ENCODE measurements around the gene IGF1R. TPM values are rescaled to one million over a fixed set of nuclear protein-coding genes. Genes with fewer than 3 reads are reported as not detected.

The IGF1R gene
- total and polyA plus RNA-seq, 2 of the 8 experiments (the other 6 are each of a cell fraction or from before 2014, with no cell fraction given): 32.9 to 109 TPM

DNA sequence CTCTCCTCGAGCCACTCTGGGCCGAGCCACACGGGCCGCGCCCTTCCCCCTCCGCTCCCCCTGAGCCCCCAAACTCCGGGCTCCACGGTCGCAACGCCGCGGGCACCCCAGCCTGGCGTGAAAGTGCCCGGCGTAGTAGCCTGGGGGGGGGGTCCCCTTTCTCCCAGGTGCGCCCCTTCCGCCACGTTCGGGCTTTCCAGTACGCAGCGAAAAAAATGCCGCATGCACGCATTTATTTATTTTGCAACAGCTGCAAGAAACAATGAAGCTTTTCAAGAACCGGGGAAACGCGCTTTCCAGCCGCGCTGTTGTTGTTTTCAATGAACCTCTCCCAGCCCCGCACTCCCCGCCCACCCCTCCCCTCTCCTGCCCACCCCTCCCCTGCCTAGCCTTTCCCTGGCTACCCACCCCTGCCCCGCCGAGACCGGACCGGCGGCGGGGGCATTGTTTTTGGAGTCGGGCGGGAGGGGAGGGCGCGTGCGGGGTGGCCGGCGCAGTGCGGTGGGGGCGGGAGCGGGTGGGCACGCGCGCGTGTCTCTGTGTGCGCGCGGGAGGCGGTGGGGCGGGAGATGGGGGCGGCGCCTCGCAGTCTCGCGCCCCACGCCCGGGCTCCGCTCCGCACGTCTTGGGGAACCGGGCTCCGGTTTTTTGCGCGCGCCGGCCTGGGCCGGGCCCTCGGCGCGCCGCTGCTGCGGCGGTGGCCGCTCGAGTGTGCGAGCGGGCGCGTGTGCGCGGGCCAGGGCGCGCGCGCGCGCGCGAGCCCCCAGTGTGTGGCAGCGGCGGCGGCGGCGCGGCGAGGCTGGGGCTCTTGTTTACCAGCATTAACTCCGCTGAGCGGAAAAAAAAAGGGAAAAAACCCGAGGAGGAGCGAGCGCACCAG is at the start of gene IGF1R (continued):
- TF ChIP-seq YY1 (IDR thresholded peaks at IDR 0.05; ENCODE audit: low read depth, low read length) (no peak), JUND (IDR thresholded peaks at IDR 0.05; ENCODE audit: low read length) (no peak), SIX5 (IDR thresholded peaks at IDR 0.05; ENCODE audit: low read depth, low read length) (no peak), EGR1 (IDR thresholded peaks at IDR 0.05; ENCODE audit: borderline replicate concordance, low read depth, low read length) (no peak; the same call in 1 of the 2 replicates), PHF8 (conservative IDR thresholded peaks at IDR 0.05; ENCODE audit: low read depth, low read length) (peak; percentile 5; the same call in 1 of the 2 replicates), RFX5 (IDR thresholded peaks at IDR 0.05; ENCODE audit: borderline replicate concordance, low read depth, low read length) (no peak), POU5F1 (IDR thresholded peaks at IDR 0.05; ENCODE audit: low read depth, low read length) (no peak), RNF2 (IDR thresholded peaks at IDR 0.05; ENCODE audit: borderline replicate concordance, low read depth, low read length, missing control alignments, poor library complexity, severe bottlenecking) (no peak), SAP30 (IDR thresholded peaks at IDR 0.05; ENCODE audit: insufficient read depth, insufficient replicate concordance, low read length) (no peak), NRF1 (IDR thresholded peaks at IDR 0.05; ENCODE audit: low read depth, low read length) (no peak), CBX5 (IDR thresholded peaks at IDR 0.05; ENCODE audit: low read depth, low read length) (no peak)
